ENCODE data around the gene NEK2. TPM values are rescaled to one million over a fixed set of nuclear protein-coding genes. Genes with fewer than 3 reads are reported as not detected.

Gene NEK2
- polyA plus RNA-seq, 1 experiment: 8.8 TPM

- Histone ChIP-seq H3K27ac (ENCODE audit: low read depth, low read length) (no peak overlapping the region), H3K9me3 (ENCODE audit: control insufficient read depth, insufficient read depth, low read length) (no peaks in the 10 kb centered on the region), H3K4me3 (ENCODE audit: low read depth, low read length) (no peak overlapping the region), H3K27me3 (ENCODE audit: control insufficient read depth, insufficient read depth, low read length) (no peaks in the 10 kb centered on the region)
- DNase-seq (ENCODE audit: low read depth, low spot score): no peak
- ChIA-PET CTCF (no interaction called here), POLR2A (no interaction called here)
- TF ChIP-seq, protein P1, sequence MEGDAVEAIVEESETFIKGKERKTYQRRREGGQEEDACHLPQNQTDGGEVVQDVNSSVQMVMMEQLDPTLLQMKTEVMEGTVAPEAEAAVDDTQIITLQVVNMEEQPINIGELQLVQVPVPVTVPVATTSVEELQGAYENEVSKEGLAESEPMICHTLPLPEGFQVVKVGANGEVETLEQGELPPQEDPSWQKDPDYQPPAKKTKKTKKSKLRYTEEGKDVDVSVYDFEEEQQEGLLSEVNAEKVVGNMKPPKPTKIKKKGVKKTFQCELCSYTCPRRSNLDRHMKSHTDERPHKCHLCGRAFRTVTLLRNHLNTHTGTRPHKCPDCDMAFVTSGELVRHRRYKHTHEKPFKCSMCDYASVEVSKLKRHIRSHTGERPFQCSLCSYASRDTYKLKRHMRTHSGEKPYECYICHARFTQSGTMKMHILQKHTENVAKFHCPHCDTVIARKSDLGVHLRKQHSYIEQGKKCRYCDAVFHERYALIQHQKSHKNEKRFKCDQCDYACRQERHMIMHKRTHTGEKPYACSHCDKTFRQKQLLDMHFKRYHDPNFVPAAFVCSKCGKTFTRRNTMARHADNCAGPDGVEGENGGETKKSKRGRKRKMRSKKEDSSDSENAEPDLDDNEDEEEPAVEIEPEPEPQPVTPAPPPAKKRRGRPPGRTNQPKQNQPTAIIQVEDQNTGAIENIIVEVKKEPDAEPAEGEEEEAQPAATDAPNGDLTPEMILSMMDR (IDR thresholded peaks at IDR 0.05; ENCODE audit: low read depth, low read length): no peak
These were observed 55.3 kb downstream of the NEK2 start for GRCh38 chr1:211620097-211620496.

GRCh38 chr1:211619033-211619996, 56.1 kb downstream of the NEK2 start:
- POLR2A ChIA-PET: no interaction called here
- DNase-seq (ENCODE audit: low read depth, low spot score): no peak
- CTCF ChIA-PET: interaction anchor here (0.9 kb wide), 1 partner anchor 11 kb away, joined by 3 read pairs; no protein-coding TSS in a partner anchor
- Histone ChIP-seq H3K9me3 (ENCODE audit: control insufficient read depth, insufficient read depth, low read length) (no peaks in the 10 kb centered on the region), H3K4me3 (ENCODE audit: low read depth, low read length) (no peak overlapping the region), H3K27ac (ENCODE audit: low read depth, low read length) (no peak overlapping the region), H3K27me3 (ENCODE audit: control insufficient read depth, insufficient read depth, low read length) (no peaks in the 10 kb centered on the region)
- TF ChIP-seq, protein P1 (IDR thresholded peaks at IDR 0.05; ENCODE audit: low read depth, low read length): no peak

DNA sequence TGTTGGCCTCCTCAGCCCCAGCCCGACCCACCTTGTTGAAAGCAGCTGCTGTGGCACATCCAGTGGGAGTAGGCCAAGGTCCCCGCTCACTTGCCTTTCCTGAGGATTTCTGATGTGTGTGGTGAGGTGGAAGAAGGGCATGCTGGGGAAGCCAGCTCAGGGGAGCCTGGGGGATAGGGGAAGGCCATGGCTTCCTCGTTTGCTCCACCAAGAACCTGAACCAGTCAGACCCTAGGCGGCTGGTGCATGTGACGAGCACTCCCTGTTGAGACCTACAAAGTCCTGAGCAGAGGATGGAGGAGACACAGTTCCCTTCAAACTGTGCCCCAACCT, 58.5 kb downstream of the NEK2 start:
- TF ChIP-seq, protein P1 (IDR thresholded peaks at IDR 0.05; ENCODE audit: low read depth, low read length): no peak
- CTCF ChIA-PET: interaction anchor here (2.2 kb wide), 1 partner anchor 102 kb away, joined by 9 read pairs; no protein-coding TSS in a partner anchor
- POLR2A ChIA-PET: interaction anchor here (0.7 kb wide), 1 partner anchor 36 kb away, joined by 3 read pairs; no protein-coding TSS in a partner anchor
- no peaks in the 10 kb centered on the region for H3K27me3 ChIP-seq (ENCODE audit: control insufficient read depth, insufficient read depth, low read length)
- no peaks in the 10 kb centered on the region for H3K9me3 ChIP-seq (ENCODE audit: control insufficient read depth, insufficient read depth, low read length)
- H3K27ac ChIP-seq (ENCODE audit: low read depth, low read length): no peak overlapping the region
- no peak overlapping the region for H3K4me3 ChIP-seq (ENCODE audit: low read depth, low read length)
- no peak for DNase-seq (ENCODE audit: low read depth, low spot score)

DNA sequence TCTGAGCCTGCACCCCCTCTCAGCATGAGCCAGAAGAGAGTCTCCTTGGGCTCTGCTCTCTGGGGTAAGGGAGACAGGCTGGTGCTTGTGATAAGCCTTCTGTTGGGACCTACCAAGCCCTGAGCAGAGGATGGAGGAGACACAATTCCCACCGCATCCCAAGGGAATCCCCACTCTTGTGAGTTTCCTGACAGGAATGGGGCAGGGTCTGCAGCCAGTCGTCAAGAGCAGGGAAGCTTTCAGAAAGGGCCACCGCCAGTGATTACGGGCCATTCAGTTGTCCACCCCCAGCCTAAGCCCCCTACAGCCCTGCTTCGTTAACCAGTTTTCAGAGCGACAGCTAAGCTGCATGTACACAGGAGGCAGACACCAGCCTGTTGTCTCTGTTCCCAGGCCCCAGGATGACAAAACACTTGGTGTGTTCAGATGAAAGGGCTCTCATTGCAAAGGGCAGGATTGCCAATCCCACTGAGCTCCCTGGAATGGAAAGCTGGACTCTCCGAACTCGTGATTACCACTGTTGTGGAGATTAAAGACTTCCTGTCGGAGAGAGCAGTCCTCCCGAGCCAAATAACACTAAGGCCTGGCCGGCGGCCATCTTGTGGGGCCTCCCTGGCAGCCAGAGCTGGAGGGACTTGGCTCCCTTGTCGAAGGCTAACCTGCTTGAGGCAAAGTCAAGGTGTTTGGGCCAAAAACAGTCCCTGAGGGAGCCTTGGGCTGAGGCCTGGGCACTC, 59.0 kb downstream of the NEK2 start:
- CTCF ChIA-PET: interaction anchor here (2.2 kb wide), 1 partner anchor 102 kb away, joined by 9 read pairs; no protein-coding TSS in a partner anchor
- Histone ChIP-seq H3K27me3 (ENCODE audit: control insufficient read depth, insufficient read depth, low read length) (no peaks in the 10 kb centered on the region), H3K4me3 (ENCODE audit: low read depth, low read length) (no peak overlapping the region), H3K27ac (ENCODE audit: low read depth, low read length) (no peak overlapping the region), H3K9me3 (ENCODE audit: control insufficient read depth, insufficient read depth, low read length) (no peaks in the 10 kb centered on the region)
- TF ChIP-seq, protein P1 (IDR thresholded peaks at IDR 0.05; ENCODE audit: low read depth, low read length): no peak
- POLR2A ChIA-PET: no interaction called here
- no peak for DNase-seq (ENCODE audit: low read depth, low spot score)

DNA sequence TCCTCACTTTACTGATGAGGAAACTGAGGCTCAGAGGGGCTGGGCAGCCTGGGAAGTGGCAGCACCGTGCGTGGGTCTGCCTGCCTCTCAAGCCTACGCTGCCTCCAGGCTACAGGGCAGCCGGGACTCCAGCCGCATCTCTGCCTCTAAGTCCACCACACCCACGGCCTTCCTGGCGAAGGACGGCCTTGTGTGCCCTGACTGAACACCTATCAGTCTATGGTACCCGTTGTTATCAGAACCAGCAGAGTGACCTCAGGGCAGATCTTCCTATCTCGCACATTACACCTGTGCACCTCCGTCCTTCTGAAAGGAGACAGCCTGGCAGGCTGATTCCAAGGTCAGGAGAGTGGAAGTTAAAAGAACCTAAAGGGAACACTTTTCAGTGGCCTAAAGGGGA, 60.8 kb downstream of the NEK2 start:
- Histone ChIP-seq H3K9me3 (ENCODE audit: control insufficient read depth, insufficient read depth, low read length) (no peaks in the 10 kb centered on the region), H3K27me3 (ENCODE audit: control insufficient read depth, insufficient read depth, low read length) (no peaks in the 10 kb centered on the region), H3K27ac (ENCODE audit: low read depth, low read length) (no peak overlapping the region), H3K4me3 (ENCODE audit: low read depth, low read length) (no peak overlapping the region)
- TF ChIP-seq, protein P1 (IDR thresholded peaks at IDR 0.05; ENCODE audit: low read depth, low read length): no peak
- DNase-seq (ENCODE audit: low read depth, low spot score): no peak
- CTCF ChIA-PET: no interaction called here
- POLR2A ChIA-PET: no interaction called here

Measured in AG04450 (cell line).